Left lung (tissue), 10 donors: ENCODE results near the gene FYTTD1. TPM values are rescaled to one million over a fixed set of nuclear protein-coding genes. Genes with fewer than 3 reads are reported as not detected.

Source experiments
- ATAC-seq: fragments of 200-7000 bp; cut with Tn5 transposase; one replicate; pipeline ENCODE4 v1.9.1; 2020; ENCODE audit warnings: moderate library complexity
- DNase-seq, 4 donors: peaks; one replicate each; pipeline ENCODE4 v3.0.0-alpha.2; 2013 to 2020
- H3K27ac ChIP-seq, 2 donors: fragments of 200-600 bp; sonication (generic) in 1 of 2; one replicate each; pipeline versions ENCODE4 v1.5.0 to v1.8.0; 2020 to 2021
- H3K27me3 ChIP-seq, 2 donors: fragments of 200-600 bp; sonication (generic) in 1 of 2; one replicate each; pipeline versions ENCODE4 v1.5.0 to v1.8.0; 2020 to 2021
- H3K36me3 ChIP-seq, 2 donors: fragments of 200-600 bp; sonication (generic) in 1 of 2; one replicate each; pipeline versions ENCODE4 v1.5.0 to v1.8.0; 2020 to 2021
- H3K4me1 ChIP-seq, 2 donors: fragments of 200-600 bp; one replicate each; pipeline ENCODE4 v1.8.0; 2021
- H3K4me3 ChIP-seq, 2 donors: fragments of 200-600 bp; sonication (generic) in 1 of 2; one replicate each; pipeline versions ENCODE4 v1.5.0 to v1.8.0; 2020 to 2021; ENCODE audit warnings: mild to moderate bottlenecking in 1 of 2
- H3K9me3 ChIP-seq, 2 donors: fragments of 200-600 bp; sonication (generic) in 1 of 2; one replicate each; pipeline versions ENCODE4 v1.5.0 to v1.8.0; 2020 to 2021
- intact Hi-C, 2 donors: fragments of 100-400 bp; cut with DNase I; formaldehyde crosslinking; loops; one replicate each; pipeline versions ENCODE4 v1.11.2 to v1.14.2; 2022
- polyA plus RNA-seq, 6 donors: library from polyadenylated mRNA; unstranded; fragments of 120-200 nt; gene quantifications; one replicate each; pipeline ENCODE4 v1.2.1, GENCODE V29; 2013; ENCODE audit not compliant: insufficient read length in 6 of 6
- total RNA-seq, 2 donors: library from RNA; stranded (reverse); fragmentation: NEBNext Ultra II Directional; extraction: Animal tissue kit (Norgen Biotek cat#: 25700); gene quantifications; one replicate each; pipeline ENCODE4 v1.2.1, GENCODE V29; 2021
- TF ChIP-seq, protein P1 (sequence below), 2 donors: fragments of 200-600 bp; sonication (generic) in 1 of 2; IDR thresholded peaks; one replicate each; pipeline versions ENCODE4 v1.5.0 to v1.8.0; 2021; ENCODE audit warnings: antibody characterized with exemption in 2 of 2
- donor health status: DM: no; HTN: yes; CAD: no.
- donor health status: DM: no; HTN: no; CAD: no.

FYTTD1 gene
- total and polyA plus RNA-seq, 8 donors, result 46.8 to 115 (median 92.4) TPM

DNA sequence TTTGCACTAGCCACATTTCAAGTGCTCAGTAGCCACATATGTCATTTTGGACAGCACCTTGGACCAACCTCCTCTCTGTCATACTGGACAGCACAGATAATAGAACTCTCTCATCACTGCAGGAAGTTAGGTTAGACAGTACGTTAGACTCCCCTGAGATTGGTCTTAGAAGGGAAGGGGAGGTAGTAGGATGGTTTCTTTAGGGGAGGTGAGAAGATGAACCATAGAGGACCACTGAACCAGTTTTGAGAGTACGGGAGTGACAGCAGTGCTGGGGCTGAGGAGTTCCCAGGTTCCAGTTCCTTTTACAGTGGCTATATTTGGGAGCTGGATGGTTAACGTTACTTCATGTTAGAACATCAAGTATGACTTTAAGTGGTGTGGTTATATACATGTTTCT lies 49.2 kb downstream of the FYTTD1 start:
- Histone ChIP-seq H3K4me1 (peaks cover 10 to 44% of the 10 kb centered on the region in 2 donors), H3K9me3 (no peaks in the 10 kb centered on the region), H3K27me3 (no peaks in the 10 kb centered on the region), H3K27ac (no peak overlapping the region), H3K4me3 (no peak overlapping the region), H3K36me3 (no peaks in the 10 kb centered on the region)
- ATAC-seq (no peak), DNase-seq (no peak)
- TF ChIP-seq, protein P1, sequence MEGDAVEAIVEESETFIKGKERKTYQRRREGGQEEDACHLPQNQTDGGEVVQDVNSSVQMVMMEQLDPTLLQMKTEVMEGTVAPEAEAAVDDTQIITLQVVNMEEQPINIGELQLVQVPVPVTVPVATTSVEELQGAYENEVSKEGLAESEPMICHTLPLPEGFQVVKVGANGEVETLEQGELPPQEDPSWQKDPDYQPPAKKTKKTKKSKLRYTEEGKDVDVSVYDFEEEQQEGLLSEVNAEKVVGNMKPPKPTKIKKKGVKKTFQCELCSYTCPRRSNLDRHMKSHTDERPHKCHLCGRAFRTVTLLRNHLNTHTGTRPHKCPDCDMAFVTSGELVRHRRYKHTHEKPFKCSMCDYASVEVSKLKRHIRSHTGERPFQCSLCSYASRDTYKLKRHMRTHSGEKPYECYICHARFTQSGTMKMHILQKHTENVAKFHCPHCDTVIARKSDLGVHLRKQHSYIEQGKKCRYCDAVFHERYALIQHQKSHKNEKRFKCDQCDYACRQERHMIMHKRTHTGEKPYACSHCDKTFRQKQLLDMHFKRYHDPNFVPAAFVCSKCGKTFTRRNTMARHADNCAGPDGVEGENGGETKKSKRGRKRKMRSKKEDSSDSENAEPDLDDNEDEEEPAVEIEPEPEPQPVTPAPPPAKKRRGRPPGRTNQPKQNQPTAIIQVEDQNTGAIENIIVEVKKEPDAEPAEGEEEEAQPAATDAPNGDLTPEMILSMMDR (IDR thresholded peaks at IDR 0.05), result no peak
- intact Hi-C loops, result no loop called here

GRCh38 chr3:197800379-197800778 lies 50.7 kb downstream of the FYTTD1 start:
- no peak overlapping the region for H3K4me3 ChIP-seq
- ATAC-seq, result peak; percentile 72
- no peaks in the 10 kb centered on the region for H3K27me3 ChIP-seq
- DNase-seq, result no peak
- H3K9me3 ChIP-seq, result no peaks in the 10 kb centered on the region
- TF ChIP-seq, protein P1 (IDR thresholded peaks at IDR 0.05), result no peak
- peaks cover 10 to 30% of the 10 kb centered on the region in 2 donors for H3K4me1 ChIP-seq
- no peak overlapping the region for H3K27ac ChIP-seq
- no peaks in the 10 kb centered on the region for H3K36me3 ChIP-seq
- intact Hi-C loops, result no loop called here

DNA sequence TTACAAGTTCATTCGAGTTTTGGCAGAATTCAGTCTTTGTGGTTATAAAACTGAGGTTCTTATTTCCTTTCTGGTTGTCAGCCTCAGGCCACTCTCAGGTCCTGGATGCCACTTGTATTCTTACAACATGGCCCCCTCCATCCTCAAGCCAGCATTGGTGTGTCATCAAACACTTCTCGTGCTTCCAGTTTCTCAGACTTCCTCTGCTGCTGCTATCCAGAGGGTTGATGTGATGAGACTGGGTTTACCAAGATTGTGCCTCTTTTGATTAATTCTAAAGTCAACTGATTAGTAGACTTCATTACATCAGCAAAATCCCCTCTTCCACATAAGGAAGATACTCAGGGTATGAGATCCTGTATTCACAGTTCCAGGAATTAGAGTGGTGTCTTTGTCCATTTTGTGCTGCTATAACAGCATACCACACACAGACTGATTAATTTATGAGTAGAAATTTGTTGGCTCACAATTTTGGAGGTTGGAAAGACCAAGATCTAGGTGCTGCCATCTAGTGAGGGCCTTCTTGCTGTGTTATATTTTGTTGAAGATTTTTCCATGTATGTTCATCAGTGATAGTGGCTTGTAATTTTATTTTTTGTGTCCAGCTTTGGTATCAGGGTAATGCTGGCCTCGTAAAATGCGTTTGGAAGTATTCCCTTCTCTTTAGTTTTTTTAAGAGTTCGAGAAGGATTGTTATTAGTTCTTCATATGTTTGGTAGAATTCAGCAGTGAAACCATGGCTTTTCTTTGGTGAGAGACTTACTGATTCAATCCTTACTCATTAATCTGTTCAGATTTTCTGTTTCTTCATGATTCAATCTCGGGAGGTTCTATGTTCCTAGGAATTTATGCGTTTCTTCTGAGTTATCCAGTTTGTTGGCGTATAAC lies 52.5 kb downstream of the FYTTD1 start:
- intact Hi-C loops, result no loop called here
- TF ChIP-seq, protein P1 (IDR thresholded peaks at IDR 0.05), result no peak
- Histone ChIP-seq H3K4me3 (no peak overlapping the region), H3K4me1 (peaks cover 10 to 24% of the 10 kb centered on the region in 2 donors), H3K9me3 (no peaks in the 10 kb centered on the region), H3K27me3 (no peaks in the 10 kb centered on the region), H3K27ac (peak overlapping the region in 1 of 2 donors; percentile 9), H3K36me3 (no peaks in the 10 kb centered on the region)
- ATAC-seq (peak; percentile 33), DNase-seq (no peak)

GRCh38 chr3:197802779-197803459 lies 53.2 kb downstream of the FYTTD1 start:
- no peak for DNase-seq
- no peak for ATAC-seq
- Histone ChIP-seq H3K9me3 (no peaks in the 10 kb centered on the region), H3K36me3 (no peaks in the 10 kb centered on the region), H3K4me3 (no peak overlapping the region), H3K27me3 (no peaks in the 10 kb centered on the region), H3K4me1 (peaks cover 10 to 22% of the 10 kb centered on the region in 2 donors), H3K27ac (no peak overlapping the region)
- intact Hi-C loops, result no loop called here
- TF ChIP-seq, protein P1 (IDR thresholded peaks at IDR 0.05), result no peak

- H3K4me1 ChIP-seq, result peaks cover 6 to 18% of the 10 kb centered on the region in 2 donors
- no peak for DNase-seq
- ATAC-seq, result no peak
- H3K36me3 ChIP-seq, result no peaks in the 10 kb centered on the region
- H3K27ac ChIP-seq, result no peak overlapping the region
- intact Hi-C loops, result no loop called here
- TF ChIP-seq, protein P1 (IDR thresholded peaks at IDR 0.05), result no peak
- H3K9me3 ChIP-seq, result no peaks in the 10 kb centered on the region
- no peaks in the 10 kb centered on the region for H3K27me3 ChIP-seq
- H3K4me3 ChIP-seq, result no peak overlapping the region
Measured at GRCh38 chr3:197804511-197804910, 54.8 kb downstream of the FYTTD1 start.
